ENCODE measurements around the gene WDR75. TPM values are rescaled to one million over a fixed set of nuclear protein-coding genes. Genes with fewer than 3 reads are reported as not detected.
A peak's percentile ranks its signal among the peaks of the same experiment; 100 is the strongest.

Gene WDR75
- 257 and 288 TPM in 2 replicates for total RNA-seq (2014; rRNA removed; shearing (Covaris generic))

DNA sequence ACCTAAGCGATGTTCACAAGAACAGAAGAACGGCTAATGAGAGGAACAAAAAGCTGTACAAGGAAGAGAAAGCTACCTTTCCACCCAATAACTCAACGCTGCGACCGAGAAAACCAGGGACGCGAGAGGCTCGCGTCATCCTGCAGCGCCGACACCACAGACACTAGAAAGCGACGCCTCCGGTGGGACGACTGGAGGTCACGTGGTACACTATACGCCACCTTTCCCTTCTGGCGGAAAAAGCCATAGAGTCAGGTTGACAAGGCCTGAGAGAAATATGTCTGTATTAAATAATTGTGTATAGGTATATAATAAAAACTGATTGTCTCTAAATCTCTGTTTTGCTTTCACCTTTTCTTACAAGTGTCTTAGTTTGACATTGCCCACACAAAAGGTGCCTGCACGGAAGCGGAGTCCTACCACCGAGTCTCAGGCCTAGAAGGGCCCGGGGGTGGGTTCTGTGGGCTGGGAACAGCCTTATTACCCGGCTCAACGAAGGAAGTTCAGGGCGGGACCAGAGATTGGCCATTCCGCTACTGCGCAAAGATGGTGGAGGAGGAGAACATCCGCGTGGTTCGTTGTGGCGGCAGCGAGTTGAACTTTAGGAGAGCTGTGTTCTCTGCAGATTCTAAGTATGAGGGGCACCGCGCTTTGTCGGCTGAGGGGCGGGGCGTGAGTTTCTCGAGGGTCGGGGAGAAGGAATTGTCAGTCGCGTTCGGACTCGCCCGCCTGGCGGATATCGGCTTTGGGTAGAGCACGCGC lies at the start of gene WDR75:
Gene WDR75, plus strand, starts transcription at position 528 of the 762 bp plus-strand sequence. Its CDS starts 19 bp downstream, at position 547.
- Histone ChIP-seq H3K27me3 (no peaks in the 10 kb centered on the region), H3K36me3 (peaks cover 30% of the 10 kb centered on the region), H3K9me3 (replicated peaks) (no peaks in the 10 kb centered on the region), H3K27ac (peak within 1 kb of the TSS; percentile 60), H3K4me1 (peaks cover 8% of the 10 kb centered on the region), H3K4me3 (peak within 1 kb of the TSS; percentile 77)
- peak; percentile 100 for DNase-seq

- peaks cover 7% of the 10 kb centered on the region; the same call in 1 of the 2 replicates for H3K9me3 ChIP-seq (replicated peaks)
- no peaks in the 10 kb centered on the region for H3K36me3 ChIP-seq
- H3K27me3 ChIP-seq = no peaks in the 10 kb centered on the region
- peaks cover 23% of the 10 kb centered on the region for H3K4me1 ChIP-seq
- H3K4me3 ChIP-seq = no peak overlapping the region
- DNase-seq = peak; percentile 68 to 85
- peak overlapping the region; percentile 13 for H3K27ac ChIP-seq
Observed at GRCh38 chr2:189393440-189394111, 47.7 kb upstream of the WDR75 start.

DNA sequence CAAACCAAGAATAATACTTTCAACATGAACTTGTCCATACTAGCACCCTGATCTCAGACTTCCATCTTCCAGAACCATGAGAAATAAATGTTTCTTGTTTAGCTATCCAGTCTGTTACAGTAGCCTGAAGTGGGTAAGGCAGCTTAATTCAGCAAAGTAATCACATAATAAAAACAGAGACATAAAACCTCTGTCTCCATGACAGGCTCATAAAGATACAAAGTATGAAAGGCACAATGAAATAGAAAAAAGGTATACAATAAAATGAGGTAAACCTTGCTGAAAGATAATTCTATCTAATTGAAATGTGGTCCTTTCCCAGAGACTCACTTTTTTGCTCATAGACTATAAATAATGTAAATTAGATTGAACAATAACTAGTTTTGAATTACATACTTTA lies 46.7 kb upstream of the WDR75 start:
- no peak for DNase-seq
- Histone ChIP-seq H3K27me3 (no peaks in the 10 kb centered on the region), H3K36me3 (no peaks in the 10 kb centered on the region), H3K4me3 (no peak overlapping the region), H3K27ac (no peak overlapping the region), H3K9me3 (replicated peaks) (peaks cover 7% of the 10 kb centered on the region; the same call in 1 of the 2 replicates), H3K4me1 (peaks cover 23% of the 10 kb centered on the region)

DNA sequence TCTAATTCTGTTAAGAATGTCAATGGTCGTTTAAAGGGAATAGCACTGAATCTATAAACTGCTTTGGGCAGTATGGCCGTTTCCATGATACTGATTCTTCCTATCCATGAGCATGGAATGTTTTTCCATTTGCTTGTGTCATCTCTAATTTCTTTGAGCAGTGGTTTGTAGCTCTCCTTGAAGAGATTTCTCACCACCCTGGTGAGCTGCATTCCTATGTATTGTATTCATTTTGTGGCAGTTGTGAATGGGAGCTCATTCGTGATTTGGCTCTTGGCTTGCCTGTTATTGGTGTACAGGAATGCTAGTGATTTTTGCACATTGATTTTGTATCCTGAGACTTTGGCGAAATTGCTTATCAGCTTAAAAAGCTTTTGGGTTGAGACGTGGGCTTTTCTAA lies 38.3 kb upstream of the WDR75 start:
- no peaks in the 10 kb centered on the region for H3K27me3 ChIP-seq
- no peak overlapping the region for H3K27ac ChIP-seq
- H3K4me1 ChIP-seq = peaks cover 15% of the 10 kb centered on the region
- H3K9me3 ChIP-seq (replicated peaks) = 0 out of 2 replicates have a peak, but pooled peaks cover 1% of the 10 kb centered on the region
- H3K4me3 ChIP-seq = no peak overlapping the region
- no peak for DNase-seq
- H3K36me3 ChIP-seq = no peaks in the 10 kb centered on the region

DNA sequence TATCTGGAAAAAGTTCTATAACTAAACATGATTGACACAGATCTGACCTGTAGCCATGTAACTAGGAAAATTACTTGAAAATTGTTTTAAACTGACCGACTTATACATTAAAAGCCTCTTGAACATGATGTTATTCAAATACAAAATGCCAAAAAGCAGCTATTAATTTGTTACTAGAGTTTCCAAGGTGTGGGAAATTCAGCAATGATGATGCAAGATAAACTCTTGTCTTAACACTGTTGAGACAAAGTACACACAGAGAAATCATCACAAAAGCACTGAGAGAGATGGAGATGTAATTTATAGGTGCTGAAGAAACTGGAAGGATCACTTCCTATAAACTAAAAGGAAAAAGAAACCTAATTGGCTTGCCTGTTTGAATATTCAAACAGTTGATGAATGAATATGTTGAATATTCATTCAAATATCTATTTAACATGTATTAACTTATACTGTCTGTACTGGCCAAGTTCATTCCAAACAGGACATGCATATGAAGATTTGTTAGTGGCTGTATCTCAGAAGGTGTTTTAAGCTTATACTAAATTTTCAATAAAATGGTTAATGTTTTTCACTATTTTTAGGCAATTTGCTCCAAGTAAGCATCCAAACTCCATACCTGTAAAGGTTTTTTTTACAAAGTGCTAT lies 34.6 kb upstream of the WDR75 start:
- H3K4me3 ChIP-seq = no peak overlapping the region; the same call in 1 of the 2 replicates
- no peak for DNase-seq
- no peaks in the 10 kb centered on the region for H3K9me3 ChIP-seq (replicated peaks)
- no peaks in the 10 kb centered on the region for H3K27me3 ChIP-seq
- H3K27ac ChIP-seq = peak overlapping the region; percentile 61; the same call in 1 of the 2 replicates
- peaks cover 23% of the 10 kb centered on the region for H3K4me1 ChIP-seq
- no peaks in the 10 kb centered on the region for H3K36me3 ChIP-seq

DNA sequence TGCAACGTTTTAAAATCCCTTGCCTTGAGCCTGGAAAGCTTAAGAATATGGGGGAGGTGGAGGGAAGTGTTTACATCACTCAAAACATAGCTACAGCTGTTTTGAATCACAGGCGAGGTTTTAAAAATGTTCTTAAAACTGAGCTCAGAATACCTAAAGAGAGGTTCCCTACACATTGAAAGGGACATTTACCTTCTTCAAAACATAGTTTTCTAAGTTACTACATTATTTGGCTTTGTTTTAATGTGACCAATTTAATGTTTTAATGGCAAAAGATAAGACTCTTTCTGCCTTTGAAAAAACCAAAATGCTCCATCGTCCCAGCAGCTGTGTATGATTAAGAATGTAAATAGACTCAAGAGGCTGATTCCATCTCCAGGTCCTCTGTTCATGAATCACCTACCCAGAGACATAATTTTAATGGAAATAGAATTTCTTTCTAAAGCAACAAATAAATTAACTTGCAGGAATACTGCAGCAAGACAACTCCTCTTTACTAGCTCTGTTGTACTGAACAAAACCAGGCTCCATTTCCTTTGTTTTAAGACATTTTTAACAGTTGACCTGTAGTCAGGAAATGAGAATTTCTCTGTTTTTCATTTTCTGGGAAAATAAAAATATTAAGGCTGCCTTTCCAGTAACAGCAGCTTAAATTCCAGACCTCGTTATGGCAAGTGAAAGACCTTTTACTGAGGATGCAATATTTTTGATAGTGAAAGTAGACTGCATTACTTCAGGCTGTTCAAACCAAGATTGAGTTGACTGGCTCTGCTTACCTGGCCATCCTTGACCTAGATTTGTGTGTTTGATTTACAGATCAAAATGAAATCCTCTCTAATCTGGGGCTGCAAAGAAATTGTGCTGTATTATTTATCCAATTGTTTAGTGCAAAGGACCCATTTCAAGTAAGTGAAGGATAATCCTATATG lies 33.7 kb upstream of the WDR75 start:
- Histone ChIP-seq H3K4me1 (peaks cover 27% of the 10 kb centered on the region), H3K9me3 (replicated peaks) (no peaks in the 10 kb centered on the region), H3K27ac (peak overlapping the region; percentile 61), H3K4me3 (peak overlapping the region; percentile 33), H3K36me3 (no peaks in the 10 kb centered on the region), H3K27me3 (no peaks in the 10 kb centered on the region)
- DNase-seq = peak in 1 of 2 experiments; percentile 73

- peaks cover 27% of the 10 kb centered on the region for H3K4me1 ChIP-seq
- no peaks in the 10 kb centered on the region for H3K9me3 ChIP-seq (replicated peaks)
- H3K36me3 ChIP-seq = no peaks in the 10 kb centered on the region
- no peaks in the 10 kb centered on the region for H3K27me3 ChIP-seq
- DNase-seq = no peak
- H3K4me3 ChIP-seq = no peak overlapping the region
- H3K27ac ChIP-seq = no peak overlapping the region
Observed at GRCh38 chr2:189408294-189408693, 33.0 kb upstream of the WDR75 start.

GRCh38 chr2:189409131-189409530 lies 32.1 kb upstream of the WDR75 start:
- H3K27ac ChIP-seq = no peak overlapping the region
- no peaks in the 10 kb centered on the region for H3K9me3 ChIP-seq (replicated peaks)
- H3K36me3 ChIP-seq = no peaks in the 10 kb centered on the region
- peaks cover 27% of the 10 kb centered on the region for H3K4me1 ChIP-seq
- DNase-seq = no peak
- H3K27me3 ChIP-seq = no peaks in the 10 kb centered on the region
- no peak overlapping the region for H3K4me3 ChIP-seq

- no peaks in the 10 kb centered on the region for H3K9me3 ChIP-seq (replicated peaks)
- no peaks in the 10 kb centered on the region for H3K36me3 ChIP-seq
- H3K27me3 ChIP-seq = no peaks in the 10 kb centered on the region
- H3K4me3 ChIP-seq = no peak overlapping the region
- DNase-seq = no peak
- H3K27ac ChIP-seq = no peak overlapping the region
- H3K4me1 ChIP-seq = peaks cover 27% of the 10 kb centered on the region
Observed at GRCh38 chr2:189409647-189410046, 31.6 kb upstream of the WDR75 start.

- H3K4me3 ChIP-seq = no peak overlapping the region
Observed at GRCh38 chr2:189411860-189412259, 29.4 kb upstream of the WDR75 start.

DNA sequence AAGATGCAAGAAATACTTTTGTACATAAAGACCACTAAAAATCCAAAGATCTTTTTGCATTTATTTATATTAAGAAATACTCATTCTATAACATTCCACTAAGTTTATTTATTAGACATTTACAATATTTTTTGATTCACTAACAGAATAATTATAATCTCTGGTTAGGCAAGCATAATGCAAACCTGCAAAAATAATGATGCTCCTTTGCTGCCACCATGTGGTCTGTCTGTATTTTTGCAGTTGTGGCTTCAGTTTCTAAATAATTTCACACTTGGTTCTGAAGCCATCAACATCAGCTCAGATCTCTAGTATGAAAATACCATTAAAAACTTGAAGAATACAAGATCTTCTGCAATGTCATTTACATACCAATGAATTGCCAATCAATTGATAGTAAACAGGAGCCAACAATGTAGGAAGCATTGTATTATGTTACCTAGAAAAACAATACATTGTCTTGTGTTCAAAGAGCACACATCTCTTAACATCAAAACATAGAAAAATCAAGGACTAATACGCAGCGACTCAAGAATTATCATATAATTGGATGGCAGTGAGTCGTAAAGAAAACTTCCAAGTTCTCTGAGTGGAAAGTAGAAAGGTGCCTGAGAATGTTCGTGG lies 28.8 kb upstream of the WDR75 start:
- H3K27ac ChIP-seq = no peak overlapping the region

More at GRCh38 chr2:189411860-189412259, 29.4 kb upstream of the WDR75 start:
- Histone ChIP-seq H3K36me3 (no peaks in the 10 kb centered on the region), H3K27ac (no peak overlapping the region; the same call in 1 of the 2 replicates), H3K27me3 (no peaks in the 10 kb centered on the region), H3K4me1 (peaks cover 23% of the 10 kb centered on the region), H3K9me3 (replicated peaks) (no peaks in the 10 kb centered on the region)
- DNase-seq = peak in 1 of 2 experiments; percentile 53

GRCh38 chr2:189413249-189413648 lies 28.0 kb upstream of the WDR75 start:
- H3K9me3 ChIP-seq (replicated peaks) = no peaks in the 10 kb centered on the region
- no peaks in the 10 kb centered on the region for H3K36me3 ChIP-seq
- no peak overlapping the region for H3K27ac ChIP-seq
- DNase-seq = no peak
- no peaks in the 10 kb centered on the region for H3K27me3 ChIP-seq
- no peak overlapping the region for H3K4me3 ChIP-seq
- peaks cover 9% of the 10 kb centered on the region for H3K4me1 ChIP-seq

More for the DNA sequence above, 28.8 kb upstream of the WDR75 start:
- Histone ChIP-seq H3K36me3 (no peaks in the 10 kb centered on the region), H3K4me3 (no peak overlapping the region), H3K4me1 (peaks cover 17% of the 10 kb centered on the region), H3K9me3 (replicated peaks) (no peaks in the 10 kb centered on the region), H3K27me3 (no peaks in the 10 kb centered on the region)
- peak; percentile 61 to 92 for DNase-seq

DNA sequence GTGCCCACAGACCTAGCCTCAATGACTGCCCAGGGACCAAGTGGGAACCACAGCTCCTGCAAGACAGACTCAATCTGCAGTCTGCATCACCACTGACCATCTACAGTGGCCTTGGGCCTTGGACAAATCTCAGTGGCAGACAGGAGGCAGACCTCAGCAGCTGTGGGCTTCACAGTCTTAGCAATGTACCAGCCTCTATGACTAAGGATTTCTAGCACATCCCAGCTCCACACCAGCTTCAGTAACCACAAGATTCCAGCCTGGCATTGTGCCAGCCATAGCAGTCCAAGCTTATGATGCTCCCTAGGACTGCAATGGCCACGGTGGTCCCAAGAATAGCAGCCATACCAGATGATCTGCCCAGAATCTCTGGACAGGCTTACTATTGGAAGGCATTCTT lies 19.6 kb upstream of the WDR75 start:
- Histone ChIP-seq H3K27me3 (no peaks in the 10 kb centered on the region), H3K36me3 (no peaks in the 10 kb centered on the region), H3K9me3 (replicated peaks) (no peaks in the 10 kb centered on the region), H3K4me1 (peaks cover 8% of the 10 kb centered on the region), H3K27ac (no peak overlapping the region), H3K4me3 (no peak overlapping the region)
- DNase-seq = peak; percentile 97

DNA sequence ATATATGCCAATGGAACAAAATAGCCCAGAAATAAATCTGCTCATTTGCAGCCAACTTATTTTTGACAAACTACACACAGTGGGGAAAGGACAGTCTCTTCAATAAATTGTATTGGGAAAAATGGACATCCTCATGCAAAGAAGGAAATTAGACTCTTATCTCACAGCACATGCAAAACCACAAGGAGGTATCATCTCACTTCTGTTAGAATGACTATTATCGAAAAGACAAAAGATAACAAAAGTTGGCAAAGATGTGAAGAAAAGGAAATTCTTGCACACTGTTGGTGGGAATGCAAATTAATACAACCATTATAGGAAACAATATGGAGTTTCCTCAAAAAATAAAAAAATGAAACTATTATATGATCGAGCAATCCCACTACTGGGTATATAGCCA lies 16.3 kb upstream of the WDR75 start:
- H3K27ac ChIP-seq = no peak overlapping the region
- no peaks in the 10 kb centered on the region for H3K9me3 ChIP-seq (replicated peaks)
- H3K36me3 ChIP-seq = no peaks in the 10 kb centered on the region
- H3K4me3 ChIP-seq = no peak overlapping the region
- no peak for DNase-seq
- H3K27me3 ChIP-seq = no peaks in the 10 kb centered on the region
- peaks cover 8% of the 10 kb centered on the region for H3K4me1 ChIP-seq

Data from SJCRH30 (cell line).